Activated CD4-positive, alpha-beta T cell treated with anti-CD3 and anti-CD28 coated beads for 36 hours (primary cell): ENCODE data around the gene VANGL2. TPM values are rescaled to one million over a fixed set of nuclear protein-coding genes. Genes with fewer than 3 reads are reported as not detected.

ENCODE experiments used
- ATAC-seq: fragments of 200-7000 bp; cut with Tn5 transposase; one replicate; pipeline ENCODE4 v1.10.0; 2021; ENCODE audit warnings: mild to moderate bottlenecking, moderate library complexity
- CTCF ChIA-PET: fragments of 350-600 bp; sonication (Branson Sonifier 250); formaldehyde crosslinking; loops from one replicate; lab custom pipeline; 2021; ENCODE audit warnings: antibody characterized with exemption; lab: Charles Lee
- POLR2A ChIA-PET: fragments of 350-600 bp; sonication (Branson Sonifier 250); formaldehyde crosslinking; loops from one replicate; lab custom pipeline; 2021; ENCODE audit warnings: antibody characterized with exemption, inconsistent platforms; lab: Charles Lee
- DNase-seq: peaks from one replicate; pipeline ENCODE4 v3.0.0-alpha.2; 2020
- H3K27ac Mint-ChIP-seq: one replicate; pipeline ENCODE4 v1.8.0; 2021; ENCODE audit warnings: mixed read lengths
- H3K27me3 Mint-ChIP-seq: one replicate; pipeline ENCODE4 v1.8.0; 2021; ENCODE audit warnings: mixed read lengths
- H3K36me3 Mint-ChIP-seq: one replicate; pipeline ENCODE4 v1.8.0; 2021; ENCODE audit warnings: low read depth, mixed read lengths
- H3K4me1 Mint-ChIP-seq: one replicate; pipeline ENCODE4 v1.8.0; 2021; ENCODE audit warnings: mixed read lengths
- H3K4me3 Mint-ChIP-seq: one replicate; pipeline ENCODE4 v1.8.0; 2021; ENCODE audit warnings: mild to moderate bottlenecking, moderate library complexity, mixed read lengths
- H3K9me3 Mint-ChIP-seq: one replicate; pipeline ENCODE4 v1.8.0; 2021; ENCODE audit warnings: low read depth, mixed read lengths
- intact Hi-C, 2 experiments: fragments of 100-400 bp; cut with DNase I in 1 of 2; cut with micrococcal nuclease in 1 of 2; formaldehyde crosslinking; loops; one replicate each; pipeline versions ENCODE4 v1.14.2 to v1.15.1; 2022 to 2024; cut with DNase I, micrococcal nuclease
- total RNA-seq, 2 experiments: library from RNA; stranded (reverse); gene quantifications; one replicate each; pipeline ENCODE4 v1.2.3, GENCODE V29; 2021

Gene VANGL2
- total RNA-seq, result under 1 TPM; 0.09 to 0.12 TPM

DNA sequence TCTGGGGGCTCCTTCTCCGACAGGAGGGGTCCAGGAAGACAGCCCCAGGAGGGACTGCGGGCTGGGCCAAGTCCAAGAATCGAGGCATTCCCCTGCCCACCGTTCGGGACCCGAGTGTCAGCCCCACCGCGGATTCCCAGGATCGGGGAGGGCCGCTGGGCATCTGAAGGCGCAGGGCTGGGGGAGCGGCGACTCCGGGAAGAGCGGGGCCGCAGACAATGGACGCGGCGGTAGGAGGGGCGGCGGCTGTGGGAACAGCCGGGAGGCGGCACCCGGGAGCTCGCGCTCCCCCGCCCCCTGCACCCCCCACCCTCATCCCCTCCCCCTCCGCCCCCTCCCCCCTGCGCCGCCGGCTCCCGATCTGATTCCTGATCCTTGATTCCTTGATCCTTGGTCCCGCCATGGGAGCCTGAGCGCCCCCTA is at the start of gene VANGL2:
Gene VANGL2, plus strand, starts transcription at position 342 of the 423 bp plus-strand sequence. CDS start 15,274 bp downstream, outside the sequence.
- CTCF ChIA-PET, result no interaction called here
- Mint-ChIP-seq H3K9me3 (no peaks in the 10 kb centered on the region), H3K27me3 (peaks cover 15% of the 10 kb centered on the region), H3K27ac (no peak within 1 kb of the TSS), H3K4me3 (peak within 1 kb of the TSS; percentile 34), H3K36me3 (no peaks in the 10 kb centered on the region), H3K4me1 (no peaks in the 10 kb centered on the region)
- POLR2A ChIA-PET, result no interaction called here
- peak; percentile 51 for ATAC-seq
- DNase-seq, result peak; percentile 73
- intact Hi-C loops, result no loop called here

GRCh38 chr1:160351629-160352028 is 48.7 kb upstream of the VANGL2 start:
- intact Hi-C loops, result no loop called here
- Mint-ChIP-seq H3K36me3 (peaks cover 52% of the 10 kb centered on the region), H3K4me1 (no peaks in the 10 kb centered on the region), H3K4me3 (no peak overlapping the region), H3K9me3 (no peaks in the 10 kb centered on the region), H3K27ac (no peak overlapping the region), H3K27me3 (no peaks in the 10 kb centered on the region)
- no peak for DNase-seq
- POLR2A ChIA-PET, result no interaction called here
- ATAC-seq, result no peak
- CTCF ChIA-PET, result interaction anchor here (0.9 to 1.9 kb wide), 6 partner anchors 10 to 255 kb away, joined by 3 to 5 read pairs (median 4); no protein-coding TSS in a partner anchor

GRCh38 chr1:160352555-160352954 is 47.8 kb upstream of the VANGL2 start:
- Mint-ChIP-seq H3K4me3 (no peak overlapping the region), H3K36me3 (peaks cover 58% of the 10 kb centered on the region), H3K4me1 (no peaks in the 10 kb centered on the region), H3K27me3 (no peaks in the 10 kb centered on the region), H3K27ac (no peak overlapping the region), H3K9me3 (no peaks in the 10 kb centered on the region)
- ChIA-PET CTCF (interaction anchor here (0.6 to 3.9 kb wide), 5 partner anchors 15 to 530 kb away, joined by 3 to 38 read pairs (median 4); no protein-coding TSS in a partner anchor), POLR2A (interaction anchor here (0.6 to 1.0 kb wide), 2 partner anchors 25 to 308 kb away, joined by 4 to 6 read pairs; no protein-coding TSS in a partner anchor)
- intact Hi-C loops, result no loop called here
- ATAC-seq (no peak), DNase-seq (no peak)

- DNase-seq (no peak), ATAC-seq (no peak)
- peaks cover 59% of the 10 kb centered on the region for H3K36me3 Mint-ChIP-seq
- intact Hi-C loops, result no loop called here
- H3K9me3 Mint-ChIP-seq, result no peaks in the 10 kb centered on the region
- H3K27me3 Mint-ChIP-seq, result no peaks in the 10 kb centered on the region
- ChIA-PET POLR2A (interaction anchor here (0.6 to 1.0 kb wide), 2 partner anchors 24 to 307 kb away, joined by 4 to 6 read pairs; no protein-coding TSS in a partner anchor), CTCF (interaction anchor here (0.7 to 3.9 kb wide), 10 partner anchors 9 to 272 kb away, joined by 3 to 38 read pairs (median 6); no protein-coding TSS in a partner anchor)
- H3K4me1 Mint-ChIP-seq, result no peaks in the 10 kb centered on the region
- no peak overlapping the region for H3K27ac Mint-ChIP-seq
- no peak overlapping the region for H3K4me3 Mint-ChIP-seq
Measured at GRCh38 chr1:160353223-160353622, 47.1 kb upstream of the VANGL2 start.

GRCh38 chr1:160354388-160354985 is 45.9 kb upstream of the VANGL2 start:
- intact Hi-C loops, result no loop called here
- H3K9me3 Mint-ChIP-seq, result no peaks in the 10 kb centered on the region
- no peak overlapping the region for H3K4me3 Mint-ChIP-seq
- peaks cover 62% of the 10 kb centered on the region for H3K36me3 Mint-ChIP-seq
- no peaks in the 10 kb centered on the region for H3K4me1 Mint-ChIP-seq
- DNase-seq (peak; percentile 47), ATAC-seq (peak; percentile 74)
- H3K27me3 Mint-ChIP-seq, result no peaks in the 10 kb centered on the region
- POLR2A ChIA-PET, result interaction anchor here (0.6 kb wide), 1 partner anchor 53 kb away, joined by 3 read pairs; no protein-coding TSS in a partner anchor
- H3K27ac Mint-ChIP-seq, result no peak overlapping the region
- CTCF ChIA-PET, result interaction anchor here (0.9 to 3.9 kb wide), 16 partner anchors 8 to 255 kb away, joined by 3 to 38 read pairs (median 6); no protein-coding TSS in a partner anchor

- no peak for ATAC-seq
- CTCF ChIA-PET, result interaction anchor here (0.7 to 1.8 kb wide), 6 partner anchors 19 to 251 kb away, joined by 3 to 6 read pairs (median 3); no protein-coding TSS in a partner anchor
- H3K4me3 Mint-ChIP-seq, result no peak overlapping the region
Measured at GRCh38 chr1:160357286-160358002, 42.9 kb upstream of the VANGL2 start.

DNA sequence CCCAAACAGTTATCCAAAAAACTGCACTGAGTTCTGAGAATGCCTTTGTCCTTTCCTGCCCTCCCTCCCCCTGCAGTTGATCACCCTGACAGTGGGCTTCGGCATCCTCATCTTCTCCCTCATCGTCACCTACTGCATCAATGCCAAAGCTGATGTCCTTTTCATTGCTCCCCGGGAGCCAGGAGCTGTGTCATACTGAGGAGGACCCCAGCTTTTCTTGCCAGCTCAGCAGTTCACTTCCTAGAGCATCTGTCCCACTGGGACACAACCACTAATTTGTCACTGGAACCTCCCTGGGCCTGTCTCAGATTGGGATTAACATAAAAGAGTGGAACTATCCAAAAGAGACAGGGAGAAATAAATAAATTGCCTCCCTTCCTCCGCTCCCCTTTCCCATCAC is 42.3 kb upstream of the VANGL2 start:
- intact Hi-C loops, result no loop called here
- Mint-ChIP-seq H3K27ac (no peak overlapping the region), H3K36me3 (peaks cover 48% of the 10 kb centered on the region), H3K9me3 (no peaks in the 10 kb centered on the region), H3K27me3 (no peaks in the 10 kb centered on the region), H3K4me1 (no peaks in the 10 kb centered on the region), H3K4me3 (no peak overlapping the region)
- ChIA-PET POLR2A (interaction anchor here (0.7 kb wide), 1 partner anchor 12 kb away, joined by 3 read pairs; no protein-coding TSS in a partner anchor), CTCF (interaction anchor here (0.7 to 1.8 kb wide), 4 partner anchors 19 to 674 kb away, joined by 3 to 6 read pairs (median 4); no protein-coding TSS in a partner anchor)
- no peak for DNase-seq
- no peak for ATAC-seq

More at GRCh38 chr1:160357286-160358002, 42.9 kb upstream of the VANGL2 start:
- intact Hi-C loops, result no loop called here
- peaks cover 50% of the 10 kb centered on the region for H3K36me3 Mint-ChIP-seq
- no peak overlapping the region for H3K27ac Mint-ChIP-seq
- no peaks in the 10 kb centered on the region for H3K27me3 Mint-ChIP-seq
- DNase-seq, result no peak
- no peaks in the 10 kb centered on the region for H3K4me1 Mint-ChIP-seq
- no peaks in the 10 kb centered on the region for H3K9me3 Mint-ChIP-seq
- POLR2A ChIA-PET, result interaction anchor here (0.7 kb wide), 1 partner anchor 11 kb away, joined by 3 read pairs; no protein-coding TSS in a partner anchor

DNA sequence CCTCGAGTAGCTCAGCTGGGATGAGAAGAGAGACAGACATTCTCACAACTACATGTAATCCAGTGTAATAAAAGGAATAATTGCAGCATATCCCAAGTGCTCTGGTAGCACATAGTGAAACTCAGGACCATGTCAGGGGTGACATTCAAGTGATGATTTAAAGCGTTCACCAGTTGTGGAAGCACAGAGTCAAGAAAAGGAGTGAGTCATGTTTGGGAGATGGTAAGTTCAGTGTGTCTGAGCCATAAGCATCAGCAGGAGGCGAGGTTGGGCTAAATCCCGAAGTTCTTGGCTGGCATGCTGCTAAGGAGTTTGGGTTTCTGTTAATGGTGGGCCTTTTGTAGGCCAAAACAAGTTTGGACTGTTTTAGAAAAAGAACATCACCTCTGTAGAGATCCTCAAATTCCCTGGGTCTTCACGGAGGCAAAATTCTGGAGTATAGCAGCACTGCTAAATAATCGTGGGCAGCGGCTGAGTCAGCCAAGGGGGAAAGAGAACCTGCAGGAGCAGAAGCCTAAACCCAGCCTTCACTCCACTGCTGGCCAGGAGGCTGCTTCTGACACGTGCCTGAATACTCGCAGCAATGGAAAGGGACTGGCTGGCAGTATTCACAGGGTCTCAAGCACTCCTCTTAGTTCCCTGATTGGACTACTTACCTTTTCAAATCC is 40.7 kb upstream of the VANGL2 start:
- Mint-ChIP-seq H3K36me3 (peaks cover 39% of the 10 kb centered on the region), H3K27me3 (no peaks in the 10 kb centered on the region), H3K9me3 (no peaks in the 10 kb centered on the region), H3K4me1 (no peaks in the 10 kb centered on the region), H3K27ac (no peak overlapping the region), H3K4me3 (no peak overlapping the region)
- CTCF ChIA-PET, result no interaction called here
- ATAC-seq, result no peak
- intact Hi-C loops, result no loop called here
- POLR2A ChIA-PET, result interaction anchor here (0.5 kb wide), 1 partner anchor 26 kb away, joined by 3 read pairs; no protein-coding TSS in a partner anchor
- no peak for DNase-seq

DNA sequence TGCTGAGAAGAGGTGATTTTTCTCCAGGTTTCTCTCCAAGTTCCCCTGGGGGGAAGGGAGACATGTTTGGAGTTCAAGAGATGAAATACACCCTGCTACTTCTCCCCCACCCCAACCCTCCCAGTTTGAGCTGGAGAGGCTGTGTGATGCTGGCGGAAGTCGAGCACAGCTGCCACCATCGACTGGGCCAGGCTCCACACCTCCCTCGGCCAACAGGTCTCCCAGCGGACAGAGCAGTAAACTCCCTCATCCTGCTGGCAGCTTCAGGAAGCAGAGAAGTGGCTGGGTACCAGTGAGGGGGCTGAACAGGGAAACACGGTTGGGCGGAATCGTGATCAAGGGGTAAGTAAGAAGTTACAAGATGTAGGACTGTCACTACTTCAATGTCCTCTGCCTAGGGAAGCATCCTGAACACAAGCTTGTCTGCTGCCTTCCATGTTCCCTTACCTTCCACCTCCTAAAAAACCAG is 40.1 kb upstream of the VANGL2 start:
- H3K4me1 Mint-ChIP-seq, result no peaks in the 10 kb centered on the region
- POLR2A ChIA-PET, result interaction anchor here (0.5 kb wide), 1 partner anchor 27 kb away, joined by 3 read pairs; no protein-coding TSS in a partner anchor
- no peak overlapping the region for H3K27ac Mint-ChIP-seq
- ATAC-seq (no peak), DNase-seq (no peak)
- intact Hi-C loops, result no loop called here
- H3K27me3 Mint-ChIP-seq, result no peaks in the 10 kb centered on the region
- H3K9me3 Mint-ChIP-seq, result no peaks in the 10 kb centered on the region
- H3K4me3 Mint-ChIP-seq, result no peak overlapping the region
- CTCF ChIA-PET, result no interaction called here
- peaks cover 35% of the 10 kb centered on the region for H3K36me3 Mint-ChIP-seq

DNA sequence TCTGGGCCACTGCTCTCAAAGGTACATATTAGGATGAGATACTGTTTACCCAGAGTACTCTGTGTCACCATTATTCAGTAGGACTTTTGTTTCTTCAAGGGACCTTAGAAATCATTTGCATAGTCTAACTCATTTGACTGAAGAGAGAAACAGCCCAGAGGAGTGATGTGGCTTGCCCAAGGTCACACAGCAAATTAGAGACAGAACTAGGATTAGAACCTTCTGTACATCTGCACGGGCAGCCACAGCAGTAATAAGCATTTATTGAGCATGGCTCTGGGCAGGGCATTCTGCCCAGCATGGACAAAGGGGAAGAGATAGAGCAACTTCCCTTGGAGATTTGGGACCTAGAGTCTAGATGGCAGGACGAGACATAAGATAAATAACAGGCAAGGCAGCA is 39.2 kb upstream of the VANGL2 start:
- ChIA-PET POLR2A (no interaction called here), CTCF (interaction anchor here (1.0 kb wide), 1 partner anchor 10 kb away, joined by 4 read pairs; no protein-coding TSS in a partner anchor)
- no peaks in the 10 kb centered on the region for H3K9me3 Mint-ChIP-seq
- ATAC-seq (no peak), DNase-seq (no peak)
- no peaks in the 10 kb centered on the region for H3K4me1 Mint-ChIP-seq
- peaks cover 28% of the 10 kb centered on the region for H3K36me3 Mint-ChIP-seq
- intact Hi-C loops, result no loop called here
- H3K27me3 Mint-ChIP-seq, result no peaks in the 10 kb centered on the region
- H3K4me3 Mint-ChIP-seq, result no peak overlapping the region
- H3K27ac Mint-ChIP-seq, result peak overlapping the region; percentile 12

- no peak overlapping the region for H3K27ac Mint-ChIP-seq
- H3K4me3 Mint-ChIP-seq, result no peak overlapping the region
- H3K27me3 Mint-ChIP-seq, result no peaks in the 10 kb centered on the region
- no peaks in the 10 kb centered on the region for H3K9me3 Mint-ChIP-seq
- peaks cover 24% of the 10 kb centered on the region for H3K36me3 Mint-ChIP-seq
- H3K4me1 Mint-ChIP-seq, result no peaks in the 10 kb centered on the region
- intact Hi-C loops, result no loop called here
- CTCF ChIA-PET, result interaction anchor here (1.0 to 2.7 kb wide), 3 partner anchors 8 to 16 kb away, joined by 4 to 12 read pairs (median 4); no protein-coding TSS in a partner anchor
- no peak for DNase-seq
- ATAC-seq, result no peak
- POLR2A ChIA-PET, result no interaction called here
Measured at GRCh38 chr1:160361814-160362167, 38.6 kb upstream of the VANGL2 start.
